NB4 (cell line): ENCODE data around the gene PCDHB1.

Source experiments
- DNase-seq: peaks from one replicate; pipeline ENCODE4 v3.0.0; 2010; ENCODE audit warnings: low read depth
- H3K4me3 ChIP-seq: one replicate; pipeline ENCODE4 v1.5.1; 2011; ENCODE audit warnings: mild to moderate bottlenecking, low read depth, low read length, moderate library complexity
- CTCF ChIP-seq: IDR thresholded peaks from one replicate; pipeline ENCODE4 v1.5.1; 2012; ENCODE audit warnings: low read depth, low read length
- MAX ChIP-seq: IDR thresholded peaks from 2 replicates; pipeline ENCODE4 v1.6.1; 2011; ENCODE audit warnings: low read depth, low read length
- MYC ChIP-seq: IDR thresholded peaks from 2 replicates; pipeline ENCODE4 v1.6.1; 2011; ENCODE audit warnings: low read depth, low read length
- POLR2A ChIP-seq: IDR thresholded peaks from 2 replicates; pipeline ENCODE4 v1.6.1; 2011; ENCODE audit warnings: mild to moderate bottlenecking; ENCODE audit not compliant: insufficient read length; ENCODE audit errors: extremely low read depth

PCDHB1 gene, protein sequence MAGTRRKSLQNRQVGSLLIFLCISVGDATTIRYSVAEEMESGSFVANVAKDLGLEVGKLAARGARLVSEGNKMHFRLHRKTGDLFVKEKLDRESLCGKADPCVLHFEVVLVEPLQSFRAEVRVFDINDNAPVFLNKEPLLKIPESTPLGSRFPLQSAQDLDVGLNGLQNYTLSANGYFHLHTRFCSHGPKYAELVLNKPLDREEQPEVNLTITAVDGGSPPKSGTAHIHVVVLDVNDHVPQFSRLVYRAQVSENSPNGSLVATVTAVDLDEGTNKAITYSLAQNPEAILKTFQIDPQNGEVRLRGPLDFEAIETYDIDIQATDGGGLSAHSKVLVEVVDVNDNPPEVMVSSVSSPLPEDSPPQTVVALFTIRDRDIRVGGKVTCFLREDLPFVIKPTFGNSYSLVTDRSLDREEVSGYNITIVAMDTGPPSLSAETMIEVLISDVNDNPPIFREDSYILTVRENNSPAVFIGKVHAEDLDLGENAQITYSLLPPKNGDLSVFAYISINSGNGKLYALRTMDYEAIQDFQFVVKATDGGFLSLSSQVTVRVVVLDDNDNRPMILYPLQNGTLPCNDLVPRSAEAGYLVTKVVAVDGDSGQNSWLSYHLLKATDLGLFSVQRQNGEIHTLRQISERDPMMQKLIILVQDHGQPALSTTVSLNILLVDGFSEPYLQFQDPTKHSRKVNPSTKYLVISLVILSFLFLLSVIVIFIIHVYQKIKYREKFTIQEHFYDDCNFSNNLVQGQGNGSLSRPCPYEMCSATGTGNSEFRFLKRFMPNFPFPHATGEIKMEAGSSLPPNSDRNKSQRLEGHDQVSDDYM

GRCh38 chr5:141050622-141051520, at the start of gene PCDHB1:
PCDHB1 (plus strand) TSS chr5:141051374; CDS start chr5:141051471, 97 bp downstream.
- no peak within 1 kb of the TSS for H3K4me3 ChIP-seq
- no peak for DNase-seq
- no peak for TF ChIP-seq POLR2A
- no peak for TF ChIP-seq MAX
- TF ChIP-seq CTCF, result no peak
- TF ChIP-seq MYC, result no peak

DNA sequence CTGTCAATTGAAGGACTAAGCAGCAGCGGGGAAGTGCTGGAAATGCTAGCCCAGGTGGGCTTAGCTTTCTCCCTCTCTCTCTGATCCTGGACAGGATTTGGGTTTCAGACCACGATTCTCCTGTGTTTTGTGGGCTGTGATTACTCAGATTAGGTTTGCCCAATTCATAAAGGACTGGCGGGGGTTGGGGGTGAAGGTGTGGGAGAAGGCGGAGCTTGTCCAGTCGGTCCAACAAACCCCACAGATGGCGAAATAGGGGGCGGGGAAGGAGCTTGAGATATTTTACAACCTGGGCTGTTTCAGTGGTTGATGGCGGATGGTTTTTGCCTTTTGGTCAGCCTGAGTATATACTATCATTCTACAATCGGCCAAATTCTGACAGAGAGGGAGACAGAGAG, 49.7 kb upstream of the PCDHB1 start:
- DNase-seq, result no peak
- TF ChIP-seq CTCF, result no peak
- TF ChIP-seq POLR2A, result no peak
- TF ChIP-seq MAX, result no peak
- TF ChIP-seq MYC, result no peak
- no peak overlapping the region for H3K4me3 ChIP-seq

DNA sequence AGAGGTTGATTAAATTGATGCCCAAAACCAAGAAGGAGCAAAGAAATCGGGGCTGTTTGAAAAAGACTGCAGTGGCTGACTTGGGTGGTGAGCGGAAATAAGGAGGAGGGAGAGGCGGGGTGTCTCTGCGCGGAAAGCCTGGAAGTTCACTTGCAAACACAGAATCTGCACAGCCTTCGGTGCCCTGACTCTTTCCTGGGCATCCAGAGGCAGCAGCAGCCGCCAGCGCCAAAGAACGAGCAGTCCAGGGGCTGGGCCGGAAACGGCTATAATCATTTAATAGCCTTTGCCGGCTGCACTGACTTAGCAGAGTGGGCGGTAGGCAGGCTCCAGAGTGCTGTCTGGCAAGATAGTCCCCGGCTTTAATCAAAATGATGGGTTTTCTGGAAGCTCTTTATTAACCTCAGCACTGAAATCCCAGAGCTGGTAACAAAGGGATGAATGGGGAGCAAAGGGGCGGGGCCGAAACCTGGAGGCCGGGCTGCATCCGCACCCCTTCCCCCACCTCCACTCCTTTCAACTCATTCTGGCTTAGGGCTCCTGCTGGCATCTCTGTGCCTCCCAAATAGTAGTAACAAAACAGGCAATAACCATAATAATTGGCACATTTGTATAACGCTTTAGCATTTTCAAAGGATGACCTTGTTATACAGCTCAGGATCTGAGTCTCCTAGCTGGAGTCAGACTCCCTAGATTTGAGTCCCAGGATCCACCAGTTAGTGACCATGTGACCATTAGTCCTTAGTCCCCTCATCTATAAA, 49.1 kb upstream of the PCDHB1 start:
- TF ChIP-seq MAX, result no peak
- TF ChIP-seq POLR2A, result no peak
- TF ChIP-seq CTCF, result no peak
- TF ChIP-seq MYC, result no peak
- no peak for DNase-seq
- no peak overlapping the region for H3K4me3 ChIP-seq

DNA sequence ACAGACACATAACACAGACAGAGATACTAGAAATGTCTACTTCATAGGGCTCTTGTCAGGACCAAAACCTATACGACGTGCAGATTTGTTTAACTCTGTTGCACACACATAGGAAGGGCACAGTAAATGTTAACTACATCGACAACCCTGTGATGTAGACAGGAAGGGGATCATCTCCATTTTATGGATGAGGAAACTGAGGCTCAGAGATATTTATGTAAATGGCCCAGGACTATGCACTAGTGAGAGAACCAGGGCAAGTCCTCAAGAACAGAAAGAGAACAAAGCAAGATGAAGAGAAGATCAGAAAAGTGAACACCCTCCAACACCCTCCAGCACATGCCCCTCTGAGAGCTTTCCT, 48.6 kb upstream of the PCDHB1 start:
- TF ChIP-seq POLR2A (no peak), MAX (no peak), CTCF (no peak), MYC (no peak)
- DNase-seq, result no peak

DNA sequence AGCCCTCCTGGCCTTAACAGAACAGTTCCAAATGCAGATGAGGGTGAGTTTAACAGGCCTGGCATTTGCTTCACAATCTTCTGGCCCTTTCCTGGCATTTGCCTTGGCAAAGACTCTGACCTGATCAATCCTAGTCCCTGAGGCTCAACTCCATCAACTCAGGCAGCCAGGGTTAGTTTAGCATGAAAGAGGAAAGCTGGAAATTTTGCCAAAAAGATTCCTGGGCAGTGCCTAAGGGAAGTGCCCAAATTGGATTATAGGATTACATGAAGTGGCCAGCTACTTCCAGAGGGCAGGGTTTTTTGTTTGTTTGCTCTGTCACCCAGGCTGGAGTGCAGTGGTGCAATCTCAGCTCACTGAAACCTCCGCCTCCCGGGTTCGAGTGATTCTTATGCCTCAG, 48.1 kb upstream of the PCDHB1 start:
- no peak for DNase-seq
- TF ChIP-seq MYC, result no peak
- no peak for TF ChIP-seq MAX
- H3K4me3 ChIP-seq, result no peak overlapping the region

More for the DNA sequence above, 48.6 kb upstream of the PCDHB1 start:
- no peak overlapping the region for H3K4me3 ChIP-seq
